Measurements from ENCODE around the gene ZMAT3. TPM values are rescaled to one million over a fixed set of nuclear protein-coding genes. Genes with fewer than 3 reads are reported as not detected.
"Not testable (repeated sequence)": the region's sequence is repeated elsewhere in the genome, so short reads cannot be mapped to it uniquely, and the experiment has no call there.

ZMAT3 gene
- total RNA-seq, 3 donors from 2014 or later: 10.4 to 19.5 (median 16.7) TPM

DNA sequence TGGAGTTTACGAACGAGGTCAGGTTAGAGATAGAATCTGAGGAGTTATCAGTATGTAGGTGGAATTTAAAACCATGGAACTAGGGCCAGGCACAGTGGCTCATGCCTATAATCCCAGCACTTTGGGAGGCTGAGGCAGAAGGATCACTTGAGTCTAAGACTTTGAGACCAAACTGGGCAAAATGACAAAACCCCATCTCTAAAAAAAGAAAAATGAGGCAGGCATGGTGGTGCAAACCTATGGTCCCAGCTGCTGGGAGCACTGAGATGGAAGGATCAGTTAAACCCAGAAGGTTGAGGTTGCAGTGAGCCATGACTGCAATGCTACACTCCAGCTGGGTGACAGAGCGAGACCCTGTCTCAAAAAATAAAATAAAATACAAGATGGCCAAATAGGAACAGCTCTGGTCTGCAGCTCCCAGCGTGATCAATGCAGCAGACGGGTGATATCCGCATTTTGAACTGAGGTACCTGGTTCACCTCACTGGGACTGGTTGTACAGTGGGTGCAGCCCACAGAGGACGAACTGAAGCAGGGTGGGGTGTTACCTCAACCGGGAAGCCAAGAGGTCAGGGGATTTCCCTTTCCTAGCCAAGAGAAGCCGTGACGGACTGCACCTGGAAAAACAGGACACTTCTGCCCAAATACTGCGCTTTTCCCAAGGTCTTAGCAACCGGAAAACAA is 33.3 kb downstream of the ZMAT3 start:
- DNase-seq (ENCODE audit: low spot score in 2 of 2): no peak
- intact Hi-C loops (cut with DNase I; ENCODE audit: low total_unique reads): no loop called here
- H3K27ac ChIP-seq: peak overlapping the region in 1 of 2 donors; percentile 16
- no peak overlapping the region for H3K4me3 ChIP-seq
- no peaks in the 10 kb centered on the region for H3K9me3 ChIP-seq
- TF ChIP-seq, protein P1, sequence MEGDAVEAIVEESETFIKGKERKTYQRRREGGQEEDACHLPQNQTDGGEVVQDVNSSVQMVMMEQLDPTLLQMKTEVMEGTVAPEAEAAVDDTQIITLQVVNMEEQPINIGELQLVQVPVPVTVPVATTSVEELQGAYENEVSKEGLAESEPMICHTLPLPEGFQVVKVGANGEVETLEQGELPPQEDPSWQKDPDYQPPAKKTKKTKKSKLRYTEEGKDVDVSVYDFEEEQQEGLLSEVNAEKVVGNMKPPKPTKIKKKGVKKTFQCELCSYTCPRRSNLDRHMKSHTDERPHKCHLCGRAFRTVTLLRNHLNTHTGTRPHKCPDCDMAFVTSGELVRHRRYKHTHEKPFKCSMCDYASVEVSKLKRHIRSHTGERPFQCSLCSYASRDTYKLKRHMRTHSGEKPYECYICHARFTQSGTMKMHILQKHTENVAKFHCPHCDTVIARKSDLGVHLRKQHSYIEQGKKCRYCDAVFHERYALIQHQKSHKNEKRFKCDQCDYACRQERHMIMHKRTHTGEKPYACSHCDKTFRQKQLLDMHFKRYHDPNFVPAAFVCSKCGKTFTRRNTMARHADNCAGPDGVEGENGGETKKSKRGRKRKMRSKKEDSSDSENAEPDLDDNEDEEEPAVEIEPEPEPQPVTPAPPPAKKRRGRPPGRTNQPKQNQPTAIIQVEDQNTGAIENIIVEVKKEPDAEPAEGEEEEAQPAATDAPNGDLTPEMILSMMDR (IDR thresholded peaks at IDR 0.05): no peak
- H3K36me3 ChIP-seq: no peaks in the 10 kb centered on the region
- peaks cover 0 to 5% of the 10 kb centered on the region in 2 donors for H3K4me1 ChIP-seq
- H3K27me3 ChIP-seq: no peaks in the 10 kb centered on the region

DNA sequence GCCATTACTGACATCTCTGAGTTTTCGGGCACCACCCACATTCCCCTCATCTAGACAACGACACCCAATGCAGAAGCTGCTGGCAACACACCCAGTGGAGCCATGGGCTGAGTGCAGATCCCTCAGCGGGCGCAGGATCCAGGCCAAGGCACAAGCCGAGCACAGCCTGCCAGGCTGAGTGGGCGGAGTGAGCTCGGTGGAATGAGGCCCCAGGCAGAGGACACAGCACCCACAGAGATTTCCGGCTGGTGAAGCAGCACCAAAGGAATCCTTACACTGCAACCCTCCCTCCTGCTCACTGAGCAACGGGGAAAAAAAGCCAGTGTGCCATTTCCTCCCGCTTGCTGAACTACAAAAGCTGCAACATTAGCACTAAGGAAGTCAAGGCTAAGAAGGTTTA is 34.3 kb downstream of the ZMAT3 start:
- intact Hi-C loops (cut with DNase I; ENCODE audit: low total_unique reads): no loop called here
- Histone ChIP-seq H3K36me3 (no peaks in the 10 kb centered on the region), H3K9me3 (no peaks in the 10 kb centered on the region), H3K27ac (peak overlapping the region; percentile 25 to 63), H3K4me3 (peak overlapping the region in 2 of 3 donors; percentile 1 to 35), H3K27me3 (no peaks in the 10 kb centered on the region), H3K4me1 (peaks cover 0 to 5% of the 10 kb centered on the region in 2 donors)
- peak; percentile 67 to 89 for DNase-seq (ENCODE audit: low spot score in 2 of 2)
- TF ChIP-seq, protein P1 (IDR thresholded peaks at IDR 0.05): no peak
- no peak for TF ChIP-seq POLR2A (IDR thresholded peaks at IDR 0.05)
- no peak for TF ChIP-seq POLR2AphosphoS5 (IDR thresholded peaks at IDR 0.05)

DNA sequence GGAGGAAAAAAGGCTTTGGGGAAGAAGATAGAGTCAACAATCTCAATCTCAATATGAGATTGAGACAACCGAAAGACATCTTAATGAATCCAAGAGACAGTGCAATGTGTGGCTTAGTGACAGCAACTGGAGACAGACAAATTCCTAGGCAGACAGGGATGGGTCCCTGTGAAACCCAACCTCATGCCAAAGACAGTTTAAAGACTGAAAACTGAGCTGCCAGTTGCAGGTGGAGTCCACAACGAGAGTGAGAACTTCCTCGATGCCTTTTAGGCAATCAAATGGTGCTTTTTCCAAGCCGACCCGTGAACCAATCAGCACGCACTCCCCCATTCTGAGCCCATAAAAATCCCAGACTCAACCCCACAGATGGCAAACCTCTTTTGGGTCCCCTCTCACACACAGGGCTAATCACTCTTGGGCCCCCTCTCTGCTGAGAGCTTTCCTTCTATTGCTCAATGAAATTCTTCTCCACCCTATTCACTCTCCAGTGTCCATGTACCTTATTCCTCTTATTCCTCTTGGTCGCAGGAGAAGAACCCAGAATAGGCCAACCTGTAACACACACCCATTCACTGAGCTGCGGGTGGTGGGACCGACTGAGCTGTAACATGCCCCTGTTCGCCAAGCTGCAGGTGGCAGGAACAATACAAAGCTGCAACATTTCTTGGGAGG is 34.8 kb downstream of the ZMAT3 start:
- H3K36me3 ChIP-seq: no peaks in the 10 kb centered on the region
- DNase-seq (ENCODE audit: low spot score in 2 of 2): no peak
- H3K27ac ChIP-seq: peak overlapping the region; percentile 25 to 63
- no peak for TF ChIP-seq POLR2AphosphoS5 (IDR thresholded peaks at IDR 0.05)
- TF ChIP-seq, protein P1 (IDR thresholded peaks at IDR 0.05): no peak
- no peak for TF ChIP-seq POLR2A (IDR thresholded peaks at IDR 0.05)
- no peaks in the 10 kb centered on the region for H3K27me3 ChIP-seq
- intact Hi-C loops (cut with DNase I; ENCODE audit: low total_unique reads): no loop called here
- no peaks in the 10 kb centered on the region for H3K9me3 ChIP-seq
- peaks cover 0 to 5% of the 10 kb centered on the region in 2 donors for H3K4me1 ChIP-seq
- H3K4me3 ChIP-seq: peak overlapping the region in 1 of 3 donors; percentile 35

DNA sequence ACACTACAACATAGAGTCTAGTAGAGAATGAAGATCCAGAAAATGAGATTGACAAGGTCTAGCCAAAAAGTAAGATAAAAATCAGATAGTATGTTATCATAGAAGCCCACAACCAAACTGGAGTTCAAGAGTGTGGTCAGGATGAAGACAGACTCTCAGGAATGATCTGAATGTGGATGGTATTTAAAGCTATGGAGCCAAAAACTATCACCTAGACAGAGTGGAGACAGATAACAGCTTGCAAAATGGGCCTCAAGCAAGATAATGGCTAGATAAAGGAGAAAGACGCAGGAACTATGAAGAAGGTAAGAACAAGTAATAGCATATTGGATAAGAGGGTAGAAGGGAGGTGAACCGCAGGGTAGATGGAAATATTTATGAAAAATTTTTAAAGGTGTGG is 35.4 kb downstream of the ZMAT3 start:
- H3K9me3 ChIP-seq: no peaks in the 10 kb centered on the region
- peaks cover 0 to 5% of the 10 kb centered on the region in 2 donors for H3K4me1 ChIP-seq
- TF ChIP-seq POLR2AphosphoS5 (IDR thresholded peaks at IDR 0.05) (no peak), POLR2A (IDR thresholded peaks at IDR 0.05) (no peak)
- TF ChIP-seq, protein P1 (IDR thresholded peaks at IDR 0.05): no peak
- no peaks in the 10 kb centered on the region for H3K27me3 ChIP-seq
- H3K36me3 ChIP-seq: no peaks in the 10 kb centered on the region
- no peak for DNase-seq (ENCODE audit: low spot score in 2 of 2)
- no peak overlapping the region for H3K27ac ChIP-seq
- H3K4me3 ChIP-seq: no peak overlapping the region
- intact Hi-C loops (cut with DNase I; ENCODE audit: low total_unique reads): no loop called here

DNA sequence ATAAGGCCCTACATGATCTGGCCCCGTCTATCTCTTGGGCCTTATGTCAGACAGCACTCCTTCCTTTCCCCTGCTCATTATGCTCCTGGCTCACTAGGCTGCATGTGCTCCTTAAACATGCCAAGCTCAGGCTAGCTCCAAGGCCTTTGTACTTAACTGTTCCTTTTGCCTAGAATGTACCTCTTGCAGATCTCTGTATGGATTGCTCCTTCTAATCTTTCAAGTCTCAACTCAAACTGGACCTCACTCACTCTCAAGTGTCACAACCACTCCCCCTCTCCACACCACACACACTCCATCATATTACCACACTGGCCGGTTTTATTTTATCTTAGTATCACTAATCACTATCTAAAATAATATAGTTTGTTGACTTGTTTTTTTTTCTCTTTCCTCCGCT is 36.4 kb downstream of the ZMAT3 start:
- Histone ChIP-seq H3K36me3 (no peaks in the 10 kb centered on the region), H3K9me3 (no peaks in the 10 kb centered on the region), H3K4me1 (peaks cover 0 to 5% of the 10 kb centered on the region in 2 donors), H3K27me3 (no peaks in the 10 kb centered on the region), H3K4me3 (no peak overlapping the region), H3K27ac (no peak overlapping the region)
- intact Hi-C loops (cut with DNase I; ENCODE audit: low total_unique reads): no loop called here
- no peak for DNase-seq (ENCODE audit: low spot score in 2 of 2)
- TF ChIP-seq POLR2AphosphoS5 (IDR thresholded peaks at IDR 0.05) (no peak), POLR2A (IDR thresholded peaks at IDR 0.05) (no peak)
- TF ChIP-seq, protein P1 (IDR thresholded peaks at IDR 0.05): no peak

DNA sequence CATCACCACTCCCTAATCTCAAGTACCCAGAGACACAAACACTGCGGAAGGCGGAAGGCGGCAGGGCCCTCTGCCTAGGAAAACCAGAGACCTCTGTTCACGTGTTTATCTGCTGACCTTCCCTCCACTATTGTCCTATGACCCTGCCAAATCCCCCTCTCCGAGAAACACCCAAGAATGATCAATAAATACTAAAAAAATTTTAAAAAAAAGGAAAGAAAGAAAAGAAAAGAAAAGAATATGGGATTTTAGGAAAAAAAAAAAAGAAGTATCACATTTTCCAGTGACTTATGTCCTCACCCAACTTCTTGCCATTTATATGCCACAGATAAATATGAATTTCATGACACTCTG is 38.3 kb downstream of the ZMAT3 start:
- H3K9me3 ChIP-seq; H3K36me3 ChIP-seq; H3K27ac ChIP-seq; H3K4me1 ChIP-seq; H3K4me3 ChIP-seq; DNase-seq (ENCODE audit: low spot score in 2 of 2); H3K27me3 ChIP-seq; intact Hi-C loops (cut with DNase I; ENCODE audit: low total_unique reads): not testable (repeated sequence)

DNA sequence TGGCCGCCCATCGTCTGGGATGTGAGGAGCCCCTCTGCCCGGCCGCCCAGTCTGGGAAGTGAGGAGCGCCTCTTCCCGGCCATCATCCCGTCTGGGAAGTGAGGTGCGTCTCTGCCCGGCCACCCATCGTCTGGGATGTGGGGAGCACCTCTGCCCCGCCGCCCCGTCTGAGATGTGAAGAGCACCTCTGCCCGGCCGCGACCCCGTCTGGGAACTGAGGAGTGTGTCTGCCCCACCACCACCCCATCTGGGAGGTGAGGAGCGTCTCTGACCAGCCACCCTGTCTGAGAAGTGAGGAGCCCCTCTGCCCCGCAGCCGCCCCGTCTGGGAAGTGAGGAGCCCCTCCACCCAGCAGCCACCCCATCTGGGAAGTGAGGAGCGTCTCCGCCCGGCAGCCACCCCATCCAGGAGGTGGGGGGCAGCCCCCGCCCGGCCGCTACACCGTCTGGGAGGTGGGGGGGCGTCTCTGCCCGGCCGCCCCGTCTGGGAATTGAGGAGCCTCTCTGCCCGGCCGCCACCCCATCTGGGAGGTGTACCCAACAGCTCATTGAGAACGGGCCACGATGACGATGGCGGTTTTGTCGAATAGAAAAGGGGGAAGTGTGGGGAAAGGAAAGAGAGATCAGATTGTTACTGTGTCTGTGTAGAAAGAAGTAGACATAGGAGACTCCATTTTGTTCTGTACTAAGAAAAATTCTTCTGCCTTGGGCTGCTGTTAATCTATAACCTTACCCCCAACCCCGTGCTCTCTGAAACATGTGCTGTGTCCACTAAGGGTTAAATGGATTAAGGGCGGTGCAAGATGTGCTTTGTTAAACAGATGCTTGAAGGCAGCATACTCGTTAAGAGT is 38.9 kb downstream of the ZMAT3 start:
- H3K27me3 ChIP-seq; H3K4me3 ChIP-seq; H3K4me1 ChIP-seq; H3K9me3 ChIP-seq; H3K27ac ChIP-seq; intact Hi-C loops (cut with DNase I; ENCODE audit: low total_unique reads); DNase-seq (ENCODE audit: low spot score in 2 of 2); H3K36me3 ChIP-seq: not testable (repeated sequence)

Measured in breast epithelium (tissue), 4 donors.